Endodermal cell (in vitro differentiated cells): Measurements from ENCODE around the gene BAIAP3. TPM values are rescaled to one million over a fixed set of nuclear protein-coding genes. Genes with fewer than 3 reads are reported as not detected.

Experiments used
- DNase-seq: peaks from one replicate; pipeline ENCODE4 v3.0.0-alpha.2; 2017
- H3K27ac ChIP-seq: 2 replicates; pipeline ENCODE4 v1.5.1; 2013; ENCODE audit warnings: mild to moderate bottlenecking, low read depth, low read length, moderate library complexity
- H3K27me3 ChIP-seq: 2 replicates; pipeline ENCODE4 v1.6.1; 2013; ENCODE audit warnings: mild to moderate bottlenecking, low read length, moderate library complexity; ENCODE audit not compliant: insufficient read depth, control insufficient read depth, poor library complexity, severe bottlenecking
- H3K36me3 ChIP-seq: 2 replicates; pipeline ENCODE4 v1.7.0; 2013; ENCODE audit warnings: mild to moderate bottlenecking, low read length, moderate library complexity; ENCODE audit not compliant: control insufficient read depth, insufficient read depth
- H3K4me1 ChIP-seq: one replicate; pipeline ENCODE4 v1.7.0; 2013; ENCODE audit warnings: low read length; ENCODE audit not compliant: control insufficient read depth, insufficient read depth
- H3K4me3 ChIP-seq: 2 replicates; pipeline ENCODE4 v1.5.1; 2013; ENCODE audit warnings: mild to moderate bottlenecking, low read length, moderate library complexity
- H3K9ac ChIP-seq: 2 replicates; pipeline ENCODE4 v1.6.1; 2013; ENCODE audit warnings: mild to moderate bottlenecking, low read length, moderate library complexity; ENCODE audit not compliant: poor library complexity, severe bottlenecking; ENCODE audit errors: extremely low read depth
- H3K9me3 ChIP-seq: 2 replicates; pipeline ENCODE4 v1.6.1; 2013; ENCODE audit warnings: mild to moderate bottlenecking, low read length, moderate library complexity; ENCODE audit not compliant: control insufficient read depth
- H3K27ac Mint-ChIP-seq: 2 replicates; pipeline ENCODE4 v1.8.0; 2020; ENCODE audit warnings: mixed read lengths
- H3K27me3 Mint-ChIP-seq: 2 replicates; pipeline ENCODE4 v1.8.0; 2021; ENCODE audit warnings: mild to moderate bottlenecking, mixed read lengths; ENCODE audit not compliant: insufficient read depth
- H3K36me3 Mint-ChIP-seq: 2 replicates; pipeline ENCODE4 v1.8.0; 2020; ENCODE audit warnings: low read depth, mixed read lengths
- H3K4me1 Mint-ChIP-seq: 2 replicates; pipeline ENCODE4 v1.8.0; 2020; ENCODE audit warnings: mixed read lengths
- H3K4me3 Mint-ChIP-seq: 2 replicates; pipeline ENCODE4 v1.8.0; 2020; ENCODE audit warnings: mild to moderate bottlenecking, moderate library complexity, mixed read lengths
- H3K9me3 Mint-ChIP-seq: 2 replicates; pipeline ENCODE4 v1.8.0; 2020; ENCODE audit warnings: mild to moderate bottlenecking, mixed read lengths
- CTCF ChIP-seq: fragments of 200-600 bp; sonication (generic); conservative IDR thresholded peaks from 2 replicates; pipeline ENCODE4 v1.5.0; 2021; ENCODE audit warnings: antibody characterized with exemption, mild to moderate bottlenecking
- WGBS, 2 experiments: methylation state at CpG; one replicate each; pipeline versions ENCODE4 v1.1.5 to v1.1.7; 2013; ENCODE audit warnings: missing lambda C conversion rate in 2 of 2, mixed read lengths in 1 of 2; ENCODE audit not compliant: insufficient coverage in 1 of 2, insufficient read length in 1 of 2; 5-methylcytosine and 5-hydroxymethylcytosine counted together
- total RNA-seq, 2 donors: library from RNA; stranded (reverse); fragmentation: NEBNext Ultra II Directional in 1 of 2; extraction: Animal tissue kit (Norgen Biotek cat#: 25700) in 1 of 2; gene quantifications; 2 replicates in 1 of 2; 3 replicates in 1 of 2; pipeline ENCODE4 v1.2.1, GENCODE V29; 2021

Gene BAIAP3
- total RNA-seq, 2 donors from 2014 or later: 25.0 to 43.5 TPM

- DNase-seq: peak; percentile 71
- WGBS, 2 experiments: 82 to 86% methylated on average over 16 to 38 of the region's 38 CpGs
- peaks cover 20% of the 10 kb centered on the region for H3K27me3 Mint-ChIP-seq
Measured at GRCh38 chr16:1285669-1286512, 47.6 kb upstream of the BAIAP3 start.

GRCh38 chr16:1286513-1287094, 46.8 kb upstream of the BAIAP3 start:
- Histone ChIP-seq H3K4me1 (no peaks in the 10 kb centered on the region), H3K4me3 (no peak overlapping the region), H3K9me3 (no peaks in the 10 kb centered on the region), H3K27ac (no peak overlapping the region), H3K9ac (no peak overlapping the region), H3K27me3 (peaks cover 23% of the 10 kb centered on the region), H3K36me3 (no peaks in the 10 kb centered on the region)
- H3K9me3 Mint-ChIP-seq: no peaks in the 10 kb centered on the region
- WGBS, 2 experiments: 91 to 95% methylated on average over 17 to 25 of the region's 25 CpGs
- no peaks in the 10 kb centered on the region for H3K36me3 Mint-ChIP-seq
- DNase-seq: no peak
- peaks cover 8% of the 10 kb centered on the region for H3K4me1 Mint-ChIP-seq
- no peak overlapping the region for H3K27ac Mint-ChIP-seq
- H3K27me3 Mint-ChIP-seq: peaks cover 27% of the 10 kb centered on the region
- TF ChIP-seq CTCF: no peak
- no peak overlapping the region for H3K4me3 Mint-ChIP-seq

More at GRCh38 chr16:1285669-1286512, 47.6 kb upstream of the BAIAP3 start:
- Histone ChIP-seq H3K36me3 (no peaks in the 10 kb centered on the region), H3K9ac (no peak overlapping the region), H3K9me3 (no peaks in the 10 kb centered on the region), H3K27me3 (peaks cover 16% of the 10 kb centered on the region), H3K4me1 (no peaks in the 10 kb centered on the region), H3K4me3 (no peak overlapping the region), H3K27ac (no peak overlapping the region)
- no peaks in the 10 kb centered on the region for H3K9me3 Mint-ChIP-seq
- no peak overlapping the region for H3K4me3 Mint-ChIP-seq
- H3K36me3 Mint-ChIP-seq: no peaks in the 10 kb centered on the region
- TF ChIP-seq CTCF: peak; percentile 64
- H3K27ac Mint-ChIP-seq: no peak overlapping the region
- peaks cover 8% of the 10 kb centered on the region for H3K4me1 Mint-ChIP-seq

- Mint-ChIP-seq H3K4me3 (no peak overlapping the region), H3K36me3 (no peaks in the 10 kb centered on the region), H3K4me1 (peaks cover 7% of the 10 kb centered on the region), H3K9me3 (no peaks in the 10 kb centered on the region), H3K27me3 (peaks cover 30% of the 10 kb centered on the region), H3K27ac (no peak overlapping the region)
- H3K9ac ChIP-seq: no peak overlapping the region
- H3K4me3 ChIP-seq: no peak overlapping the region
- H3K27ac ChIP-seq: no peak overlapping the region
- H3K4me1 ChIP-seq: no peaks in the 10 kb centered on the region
- H3K27me3 ChIP-seq: peaks cover 25% of the 10 kb centered on the region
- 84 to 85% methylated on average over 27 to 40 of the region's 40 CpGs for WGBS, 2 experiments
- DNase-seq: no peak
- no peak for TF ChIP-seq CTCF
- no peaks in the 10 kb centered on the region for H3K36me3 ChIP-seq
- H3K9me3 ChIP-seq: no peaks in the 10 kb centered on the region
Measured at GRCh38 chr16:1287982-1288670, 45.3 kb upstream of the BAIAP3 start.
